Omental fat pad (tissue), 4 donors: ENCODE results near the gene HTT-AS. TPM values are rescaled to one million over a fixed set of nuclear protein-coding genes. Genes with fewer than 3 reads are reported as not detected.
"Not testable (repeated sequence)": the region's sequence is repeated elsewhere in the genome, so short reads cannot be mapped to it uniquely, and the experiment has no call there.

Experiments used
- ATAC-seq: fragments of 150-250 bp; one replicate; pipeline ENCODE4 v1.9.1; 2016; ENCODE audit warnings: mild to moderate bottlenecking, moderate library complexity; ENCODE audit not compliant: low FRiP score
- DNase-seq: peaks from one replicate; pipeline ENCODE4 v3.0.0-alpha.2; 2019; ENCODE audit warnings: low spot score
- CTCF ChIP-seq, 3 donors: fragments of 450-650 bp; IDR thresholded peaks; one replicate each; pipeline ENCODE4 v1.5.1; 2016 to 2017; ENCODE audit warnings: antibody characterized with exemption in 3 of 3, mild to moderate bottlenecking in 3 of 3, moderate library complexity in 2 of 3
- total RNA-seq, 4 donors: library from RNA; depleted of rRNA; stranded (reverse); fragments of >200 nt; gene quantifications; one replicate each; pipeline ENCODE4 v1.1.0, GENCODE V29; 2016

HTT-AS gene
- total RNA-seq, 4 donors from 2014 or later: not detected

DNA sequence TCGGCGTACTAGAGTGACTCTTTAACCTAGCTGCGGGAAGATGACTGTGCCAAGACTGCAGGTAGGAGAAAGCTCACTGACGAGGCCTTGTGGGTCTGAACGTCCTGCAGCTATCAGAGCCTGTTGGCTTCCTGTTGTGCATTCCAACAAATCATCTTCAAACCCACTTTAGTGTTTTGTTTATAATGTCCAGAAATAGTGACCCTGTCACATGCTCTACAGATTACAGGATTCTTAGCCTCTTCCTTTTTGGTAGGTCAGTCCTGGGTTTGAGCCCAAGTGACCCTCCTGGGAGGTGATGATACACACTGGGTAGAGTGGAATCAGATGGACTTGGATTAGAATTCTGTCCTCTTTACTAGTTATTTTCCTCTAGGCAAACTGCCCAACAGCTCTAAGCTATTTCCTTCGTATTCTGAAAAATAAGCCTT is 33.4 kb upstream of the HTT-AS start:
- no peak for ATAC-seq
- DNase-seq: no peak
- TF ChIP-seq CTCF (IDR thresholded peaks at IDR 0.05): no peak

GRCh38 chr4:3107271-3107670 is 32.9 kb upstream of the HTT-AS start:
- ATAC-seq (no peak), DNase-seq (no peak)
- no peak for TF ChIP-seq CTCF (IDR thresholded peaks at IDR 0.05)

DNA sequence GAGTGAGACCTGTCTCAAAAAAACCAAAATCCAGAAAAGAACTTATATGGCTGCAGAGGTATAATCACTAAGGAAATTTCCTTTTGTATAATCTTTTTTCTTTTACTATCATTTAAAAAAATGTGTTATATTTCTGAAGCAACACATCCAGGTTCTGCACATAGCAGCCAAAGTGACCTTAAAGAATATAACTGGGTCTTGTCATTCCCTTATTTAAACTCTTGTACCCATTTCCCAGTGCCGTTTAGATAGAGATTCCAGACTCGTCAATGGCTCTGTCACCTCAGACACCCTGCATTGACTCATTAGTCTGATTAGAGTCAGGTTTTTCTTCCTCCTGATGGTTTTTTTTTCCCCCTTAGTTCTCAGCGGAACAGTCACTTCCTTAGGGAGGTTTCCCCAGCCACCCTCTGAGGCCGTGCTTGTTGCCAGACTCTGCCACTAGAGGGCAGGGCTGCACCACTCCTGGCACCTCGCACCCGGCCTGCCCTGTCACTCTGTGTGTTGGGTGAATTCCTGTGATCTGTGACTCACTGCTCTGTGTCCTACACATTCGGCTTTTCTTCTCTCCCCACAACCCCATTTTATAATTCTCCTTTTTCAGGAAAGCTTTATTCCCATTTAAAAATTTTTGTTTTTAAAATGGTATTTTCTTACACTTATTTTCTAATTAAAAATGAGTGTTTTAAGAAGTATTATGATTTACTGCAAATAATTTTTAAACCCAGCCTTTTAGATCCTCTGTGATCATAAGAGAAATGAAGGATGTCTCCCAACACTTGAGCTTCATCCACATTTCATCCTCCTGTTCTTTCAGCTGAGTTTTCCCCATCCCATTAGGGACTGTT is 32.2 kb upstream of the HTT-AS start:
- DNase-seq: peak; percentile 89
- peak; percentile 100 for ATAC-seq
- peak in 2 of 3 donors; percentile 69 to 70 for TF ChIP-seq CTCF (IDR thresholded peaks at IDR 0.05)

GRCh38 chr4:3098346-3098745 is 24.0 kb upstream of the HTT-AS start:
- ATAC-seq (no peak), DNase-seq (no peak)
- TF ChIP-seq CTCF (IDR thresholded peaks at IDR 0.05): no peak

- no peak for DNase-seq
- ATAC-seq: no peak
- no peak for TF ChIP-seq CTCF (IDR thresholded peaks at IDR 0.05)
Observed at GRCh38 chr4:3096202-3096601, 21.9 kb upstream of the HTT-AS start.

DNA sequence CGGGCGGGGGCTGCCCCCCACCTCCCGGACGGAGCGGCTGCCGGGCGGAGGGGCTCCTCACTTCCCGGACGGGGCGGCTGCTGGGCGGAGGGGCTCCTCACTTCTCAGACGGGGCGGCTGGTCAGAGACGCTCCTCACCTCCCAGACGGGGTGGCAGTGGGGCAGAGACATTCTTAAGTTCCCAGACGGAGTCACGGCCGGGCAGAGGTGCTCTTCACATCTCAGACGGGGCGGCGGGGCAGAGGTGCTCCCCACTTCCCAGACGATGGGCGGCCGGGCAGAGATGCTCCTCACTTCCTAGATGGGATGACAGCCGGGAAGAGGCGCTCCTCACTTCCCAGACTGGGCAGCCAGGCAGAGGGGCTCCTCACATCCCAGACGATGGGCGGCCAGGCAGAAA is 20.4 kb upstream of the HTT-AS start:
- not testable (repeated sequence) for DNase-seq, ATAC-seq

DNA sequence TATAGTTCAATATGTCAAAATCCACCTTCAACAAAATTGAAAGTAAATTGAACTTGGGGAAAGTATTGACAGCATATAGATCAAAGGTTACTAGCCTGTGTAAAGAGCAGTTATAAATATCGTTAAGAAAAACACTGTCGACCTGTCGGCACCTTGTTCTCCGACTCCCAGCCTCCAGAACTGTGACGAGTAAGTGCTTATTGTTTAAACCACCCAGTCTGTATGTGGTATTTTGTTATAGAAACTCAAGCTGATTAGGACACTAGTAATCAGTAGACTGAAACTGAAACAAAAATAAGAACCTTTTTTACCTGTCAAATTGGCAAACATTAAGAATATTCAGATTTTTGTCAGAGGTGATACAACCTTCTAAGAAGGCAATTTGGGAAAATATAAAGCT is 17.1 kb upstream of the HTT-AS start:
- no peak for DNase-seq
- TF ChIP-seq CTCF (IDR thresholded peaks at IDR 0.05): no peak

More for the DNA sequence above, 17.1 kb upstream of the HTT-AS start:
- no peak for ATAC-seq
